HEK293T (cell line): ENCODE results near the gene HECA.
"Not testable (repeated sequence)": the region's sequence is repeated elsewhere in the genome, so short reads cannot be mapped to it uniquely, and the experiment has no call there.

ENCODE experiments used
- CTCF ChIA-PET: fragments of 350-600 bp; formaldehyde crosslinking; extraction: SDS; loops from one replicate; lab custom pipeline; 2021; ENCODE audit warnings: antibody characterized with exemption, inconsistent platforms; lab: Yijun Ruan, JAX
- POLR2A ChIA-PET: fragments of 350-600 bp; formaldehyde crosslinking; extraction: SDS; loops from one replicate; lab custom pipeline; 2020; ENCODE audit warnings: antibody characterized with exemption, inconsistent platforms; lab: Yijun Ruan, JAX
- DNase-seq: peaks from one replicate; pipeline ENCODE4 v3.0.0; 2012; ENCODE audit warnings: mixed read lengths; ENCODE audit errors: extremely low spot score
- ARNT ChIP-seq: fragments of 450-650 bp; IDR thresholded peaks from 2 replicates; pipeline ENCODE4 v1.6.1; 2017; ENCODE audit warnings: mild to moderate bottlenecking
- BHLHE40 ChIP-seq: fragments of 450-650 bp; IDR thresholded peaks from 2 replicates; pipeline ENCODE4 v1.6.1; 2016; ENCODE audit warnings: mild to moderate bottlenecking, moderate library complexity, borderline replicate concordance
- CTBP1 ChIP-seq: fragments of 450-650 bp; IDR thresholded peaks from 2 replicates; pipeline ENCODE4 v1.6.1; 2016; ENCODE audit warnings: borderline replicate concordance
- ELF4 ChIP-seq: fragments of 450-650 bp; IDR thresholded peaks from 2 replicates; pipeline ENCODE4 v1.6.1; 2017; ENCODE audit warnings: antibody characterized with exemption
- FOXA1 ChIP-seq: fragments of 450-650 bp; IDR thresholded peaks from 2 replicates; pipeline ENCODE4 v1.6.1; 2016; ENCODE audit warnings: mild to moderate bottlenecking
- FOXK2 ChIP-seq: fragments of 450-650 bp; IDR thresholded peaks from 2 replicates; pipeline ENCODE4 v1.6.1; 2016; ENCODE audit warnings: mild to moderate bottlenecking
- FOXM1 ChIP-seq: fragments of 450-650 bp; IDR thresholded peaks from 2 replicates; pipeline ENCODE4 v1.6.1; 2017; ENCODE audit warnings: mild to moderate bottlenecking, borderline replicate concordance
- HDGF ChIP-seq: fragments of 450-650 bp; IDR thresholded peaks from 2 replicates; pipeline ENCODE4 v1.6.1; 2017; ENCODE audit warnings: antibody characterized with exemption, borderline replicate concordance
- L3MBTL2 ChIP-seq: fragments of 450-650 bp; conservative IDR thresholded peaks from 2 replicates; pipeline ENCODE4 v1.6.1; 2016; ENCODE audit warnings: mild to moderate bottlenecking
- LEF1 ChIP-seq: fragments of 450-650 bp; IDR thresholded peaks from 2 replicates; pipeline ENCODE4 v1.6.1; 2017; ENCODE audit warnings: mild to moderate bottlenecking, borderline replicate concordance
- NFRKB ChIP-seq: fragments of 450-650 bp; IDR thresholded peaks from 2 replicates; pipeline ENCODE4 v1.6.1; 2016; ENCODE audit warnings: mild to moderate bottlenecking, moderate library complexity
- SP1 ChIP-seq: fragments of 450-650 bp; IDR thresholded peaks from 2 replicates; pipeline ENCODE4 v1.6.1; 2017
- SUZ12 ChIP-seq: fragments of 450-650 bp; IDR thresholded peaks from 2 replicates; pipeline ENCODE4 v1.6.1; 2016; ENCODE audit warnings: mild to moderate bottlenecking
- TARDBP ChIP-seq: fragments of 450-650 bp; IDR thresholded peaks from 2 replicates; pipeline ENCODE4 v1.6.1; 2016
- ZNF384 ChIP-seq: fragments of 450-650 bp; IDR thresholded peaks from 2 replicates; pipeline ENCODE4 v1.6.1; 2016
- TF ChIP-seq, protein P1 (sequence below): fragments of 450-650 bp; IDR thresholded peaks from 2 replicates; pipeline ENCODE4 v1.6.1; 2016

HECA gene

DNA sequence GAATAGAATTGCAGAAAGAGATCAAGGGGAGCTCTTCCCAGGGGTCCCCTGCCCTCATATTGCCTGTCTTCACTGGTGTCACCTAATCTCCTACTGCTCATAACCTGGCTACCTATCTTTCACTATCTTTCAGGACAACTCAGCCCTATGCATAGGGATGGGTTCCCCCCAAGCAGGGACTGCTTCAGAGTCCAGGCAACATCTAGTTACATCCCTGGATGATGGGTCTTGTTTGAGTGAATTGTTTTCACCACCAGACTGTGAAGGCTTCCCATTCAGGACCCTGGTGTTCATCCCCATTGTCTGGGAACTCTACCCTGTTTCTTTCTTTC, 850 bp upstream of the HECA start:
- TF ChIP-seq ARNT (no peak), L3MBTL2 (no peak), LEF1 (no peak), TARDBP (no peak), FOXM1 (no peak), CTBP1 (no peak)
- TF ChIP-seq, protein P1, sequence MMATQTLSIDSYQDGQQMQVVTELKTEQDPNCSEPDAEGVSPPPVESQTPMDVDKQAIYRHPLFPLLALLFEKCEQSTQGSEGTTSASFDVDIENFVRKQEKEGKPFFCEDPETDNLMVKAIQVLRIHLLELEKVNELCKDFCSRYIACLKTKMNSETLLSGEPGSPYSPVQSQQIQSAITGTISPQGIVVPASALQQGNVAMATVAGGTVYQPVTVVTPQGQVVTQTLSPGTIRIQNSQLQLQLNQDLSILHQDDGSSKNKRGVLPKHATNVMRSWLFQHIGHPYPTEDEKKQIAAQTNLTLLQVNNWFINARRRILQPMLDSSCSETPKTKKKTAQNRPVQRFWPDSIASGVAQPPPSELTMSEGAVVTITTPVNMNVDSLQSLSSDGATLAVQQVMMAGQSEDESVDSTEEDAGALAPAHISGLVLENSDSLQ = no peak
- POLR2A ChIA-PET = no interaction called here
- CTCF ChIA-PET = interaction anchor here (0.8 to 1.0 kb wide), 2 partner anchors 916 to 1203 kb away, joined by 3 read pairs; no protein-coding TSS in a partner anchor
- no peak for DNase-seq

DNA sequence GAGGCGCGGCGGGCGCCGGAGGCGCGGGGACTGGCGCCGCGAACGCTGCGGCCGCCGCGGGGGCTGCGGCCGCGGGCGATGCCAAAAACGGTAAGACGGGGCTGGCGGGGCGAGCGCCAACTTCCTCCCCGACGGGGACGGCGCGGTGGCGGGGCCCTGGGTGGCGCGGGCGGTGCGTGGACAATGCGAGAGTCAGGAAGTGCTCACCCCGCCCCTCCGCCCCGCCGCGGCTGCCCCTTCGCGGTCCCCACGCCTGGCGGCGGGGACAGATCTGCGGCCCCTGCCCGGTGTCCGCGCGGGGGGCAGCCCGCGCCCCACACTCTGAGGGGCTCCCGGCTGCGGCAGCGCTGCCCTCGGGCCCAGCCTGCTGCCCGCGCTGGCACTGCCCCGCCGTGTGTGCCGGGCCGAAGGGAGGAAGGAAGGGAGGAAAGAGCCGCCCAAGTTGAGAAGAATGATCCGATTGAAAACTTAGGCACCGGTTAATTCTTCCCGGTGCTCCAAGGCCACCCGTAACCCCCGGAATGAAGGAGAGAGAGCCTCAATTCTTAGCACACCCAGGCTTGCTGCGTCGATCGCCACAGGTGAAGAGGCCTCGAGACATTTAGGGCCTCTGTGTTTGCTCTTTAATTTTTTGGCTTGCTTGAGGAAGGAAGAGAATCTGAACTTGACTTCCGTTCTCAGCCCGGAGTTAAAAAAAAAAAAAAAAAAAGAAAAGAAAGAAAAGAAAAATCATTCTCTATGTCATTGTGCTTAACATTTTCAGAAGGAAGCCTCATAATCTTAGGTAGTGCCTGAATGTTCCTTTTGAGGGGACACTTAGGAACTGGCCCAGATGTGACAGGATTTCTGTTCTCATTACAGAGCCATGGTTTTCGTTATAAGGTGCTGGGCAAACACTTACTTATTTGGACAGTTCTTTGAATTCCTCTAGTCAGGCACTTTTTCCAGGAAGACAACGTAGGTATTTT, 982 bp downstream of the HECA start:
- no peak for TF ChIP-seq FOXK2
- 0 out of 2 replicates have a peak, but pooled peaks have one; percentile 14 for TF ChIP-seq L3MBTL2
- TF ChIP-seq ZNF384 = peak; percentile 82
- ChIA-PET CTCF (no interaction called here), POLR2A (no interaction called here)
- DNase-seq = peak; percentile 36

DNA sequence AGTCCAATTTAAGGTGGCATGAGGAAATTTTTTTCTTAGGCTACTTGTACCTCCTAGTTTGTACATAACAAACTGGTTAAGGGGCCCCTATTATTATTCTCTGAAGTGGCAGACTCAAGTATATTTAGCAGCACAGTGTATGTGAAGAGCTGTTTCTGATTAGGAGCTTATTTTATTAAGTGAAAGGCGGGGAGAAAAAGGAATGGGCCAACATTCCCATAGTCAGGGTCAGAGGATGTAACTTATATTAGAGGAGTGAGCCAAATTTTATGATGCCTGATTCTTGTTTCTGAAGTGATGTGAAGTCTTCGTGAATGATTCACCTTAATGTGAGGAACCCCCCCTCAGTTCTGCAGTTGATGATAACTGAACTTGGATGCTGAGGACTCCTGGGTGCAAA, 2.8 kb downstream of the HECA start:
- ChIA-PET CTCF (interaction anchor here (0.5 to 1.0 kb wide), 2 partner anchors 8 to 235 kb away, joined by 3 to 4 read pairs; no protein-coding TSS in a partner anchor), POLR2A (interaction anchor here (0.8 kb wide), 1 partner anchor 41 kb away, joined by 3 read pairs; no protein-coding TSS in a partner anchor)
- DNase-seq = no peak
- TF ChIP-seq TARDBP = no peak
- no peak for TF ChIP-seq BHLHE40
- no peak for TF ChIP-seq FOXM1
- no peak for TF ChIP-seq NFRKB
- no peak for TF ChIP-seq SUZ12
- TF ChIP-seq SP1 = no peak
- TF ChIP-seq ZNF384 = no peak
- no peak for TF ChIP-seq L3MBTL2
- no peak for TF ChIP-seq FOXK2
- TF ChIP-seq ELF4 = no peak
- TF ChIP-seq LEF1 = no peak
- TF ChIP-seq, protein P1 = no peak
- TF ChIP-seq FOXA1 = no peak
- TF ChIP-seq CTBP1 = no peak

DNA sequence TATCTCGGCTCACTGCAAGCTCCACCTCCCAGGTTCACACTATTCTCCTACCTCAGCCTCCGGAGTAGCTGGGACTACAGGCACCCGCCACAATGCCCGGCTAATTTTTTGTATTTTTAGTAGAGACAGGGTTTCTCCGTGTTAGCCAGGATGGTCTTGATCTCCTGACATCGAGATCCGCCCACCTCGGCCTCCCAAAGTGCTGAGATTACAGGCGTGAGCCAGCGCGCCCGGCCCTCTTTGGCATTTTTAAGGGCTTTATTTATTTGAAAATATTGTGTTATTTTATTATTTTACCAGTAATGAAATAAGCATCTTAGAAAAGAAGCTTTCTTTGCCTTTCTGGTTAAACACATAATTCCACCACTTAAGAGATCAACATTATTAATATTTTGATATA, 6.0 kb downstream of the HECA start:
- CTCF ChIA-PET = interaction anchor here (0.7 to 1.3 kb wide), 2 partner anchors 12 to 1135 kb away, joined by 3 read pairs; no protein-coding TSS in a partner anchor
- POLR2A ChIA-PET, DNase-seq: not testable (repeated sequence)

DNA sequence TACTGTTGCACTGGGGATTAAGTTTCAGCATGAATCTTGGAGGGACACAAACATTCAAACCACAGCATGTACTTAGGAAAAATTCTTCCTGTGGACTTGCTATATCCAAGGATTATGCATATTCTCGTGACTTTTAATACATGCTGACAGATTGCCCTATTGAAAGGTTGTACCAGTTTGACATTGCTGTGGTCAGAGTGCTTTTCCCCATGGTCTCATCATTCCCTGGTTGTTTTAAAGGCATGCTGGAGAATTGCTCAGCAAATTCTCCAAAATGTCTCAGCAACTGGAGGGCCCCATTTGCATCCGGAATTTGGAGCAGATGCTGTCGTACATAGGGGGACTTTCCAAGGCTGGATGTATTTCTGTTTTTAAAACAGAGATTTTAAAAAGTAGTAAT, 7.4 kb downstream of the HECA start:
- DNase-seq = no peak
- no peak for TF ChIP-seq ARNT
- TF ChIP-seq FOXM1 = no peak
- TF ChIP-seq LEF1 = no peak
- TF ChIP-seq, protein P1 = no peak
- no peak for TF ChIP-seq TARDBP
- no peak for TF ChIP-seq L3MBTL2
- TF ChIP-seq FOXA1 = no peak
- TF ChIP-seq SUZ12 = no peak
- no peak for TF ChIP-seq ZNF384
- TF ChIP-seq CTBP1 = no peak
- TF ChIP-seq FOXK2 = no peak
- no peak for TF ChIP-seq BHLHE40
- no peak for TF ChIP-seq HDGF
- no peak for TF ChIP-seq ELF4
- TF ChIP-seq SP1 = no peak
- no peak for TF ChIP-seq NFRKB
- POLR2A ChIA-PET = no interaction called here
- CTCF ChIA-PET = no interaction called here

DNA sequence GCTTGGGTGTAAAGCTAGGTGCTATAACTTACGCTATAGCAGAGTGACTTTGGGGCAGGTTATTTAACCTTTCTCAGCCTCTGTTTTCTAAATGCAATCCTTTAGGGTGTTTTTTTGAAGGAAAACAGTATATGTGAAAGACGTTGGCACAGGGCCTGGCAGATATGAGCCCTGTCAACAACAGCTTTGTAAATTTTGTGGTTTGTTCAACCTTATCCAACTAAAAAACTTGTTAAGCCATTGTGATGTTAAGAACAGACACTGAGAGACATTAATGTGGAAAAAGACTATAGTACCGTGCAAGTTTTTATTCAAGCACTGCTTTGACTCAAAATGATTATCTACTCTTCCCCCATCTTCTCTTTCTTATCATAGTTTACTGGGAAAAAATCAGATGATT, 8.2 kb downstream of the HECA start:
- no peak for DNase-seq
- ChIA-PET POLR2A (no interaction called here), CTCF (no interaction called here)
- no peak for TF ChIP-seq NFRKB

DNA sequence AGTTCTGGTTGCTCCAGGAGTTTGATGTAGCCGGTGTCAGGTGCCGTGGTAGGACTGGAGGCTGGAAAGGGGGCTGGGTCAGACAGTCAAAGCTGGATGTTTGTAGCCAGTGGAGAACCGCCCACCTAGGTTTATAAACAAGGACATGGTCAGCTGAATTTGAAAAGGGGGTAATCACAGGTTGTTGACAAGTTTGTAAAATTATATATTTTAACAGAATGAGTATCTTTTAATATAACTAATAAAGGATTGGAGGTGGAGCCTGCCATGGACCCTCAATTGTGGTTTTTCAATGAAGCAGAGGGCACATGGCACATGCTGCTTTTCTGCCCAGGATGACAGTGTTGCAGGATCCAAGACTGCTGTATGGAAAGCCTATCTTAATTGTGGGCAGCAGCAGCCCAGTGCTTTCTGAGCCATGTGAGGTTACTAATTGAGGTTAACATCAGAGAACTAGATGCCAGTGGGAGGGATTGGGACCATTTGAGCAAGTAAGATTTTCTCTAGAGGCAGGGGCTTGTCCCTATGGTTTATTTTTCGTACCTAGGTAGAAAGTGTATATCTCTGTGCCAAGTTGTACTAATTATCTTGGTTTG, 9.7 kb downstream of the HECA start:
- ChIA-PET POLR2A (no interaction called here), CTCF (interaction anchor here (0.6 kb wide), 3 partner anchors 10 to 920 kb away, joined by 3 read pairs; partner anchors contain the start of gene TXLNB)
- no peak for DNase-seq
- no peak for TF ChIP-seq NFRKB
- no peak for TF ChIP-seq L3MBTL2
- no peak for TF ChIP-seq FOXK2
- TF ChIP-seq SP1 = no peak
